ENCODE results near the gene EPS8L2. TPM values are rescaled to one million over a fixed set of nuclear protein-coding genes. Genes with fewer than 3 reads are reported as not detected.

The EPS8L2 gene
- total and polyA plus RNA-seq, 2 of the 8 experiments (the other 6 are each of a cell fraction or from before 2014, with no cell fraction given), result 38.5 to 57.0 TPM

GRCh38 chr11:714436-714835, 8.4 kb downstream of the EPS8L2 start:
- Histone ChIP-seq H3K4ac (replicated peaks; ENCODE audit: insufficient read length, low read depth, low read length) (no peak overlapping the region), H2AK5ac (ENCODE audit: low read depth, low read length) (no peak overlapping the region), H2BK20ac (ENCODE audit: low read length) (no peak overlapping the region), H2BK5ac (ENCODE audit: low read depth, low read length) (no peak overlapping the region), H3K56ac (replicated peaks; ENCODE audit: insufficient read length, low read depth, low read length) (no peak overlapping the region), H3K23me2 (ENCODE audit: low read depth, low read length) (no peaks in the 10 kb centered on the region), H3K27ac (ENCODE audit: low read depth, low read length) (no peak overlapping the region), H4K5ac (ENCODE audit: insufficient read length, low read depth, low read length) (no peak overlapping the region), H3K27me3 (replicated peaks in 1 of 4; ENCODE audit: control insufficient read depth in 3 of 4, extremely low read depth in 1 of 4, insufficient read depth in 3 of 4, low read length in 3 of 4) (peaks cover 0 to 2% (median 2%) of the 10 kb centered on the region in 4 experiments; a peak in 2 of 7 replicates), H3K79me2 (ENCODE audit: control insufficient read depth in 1 of 2, insufficient read depth in 2 of 2, low read length in 2 of 2) (no peaks in the 10 kb centered on the region), H2AFZ (ENCODE audit: low read length) (no peak overlapping the region), H3K36me3 (ENCODE audit: control insufficient read depth in 2 of 4, insufficient read depth in 4 of 4, low read length in 3 of 4) (no peaks in the 10 kb centered on the region; a peak in 1 of 8 replicates), H3K4me2 (ENCODE audit: insufficient read depth in 1 of 2, low read depth in 2 of 2, low read length in 2 of 2) (no peak overlapping the region), H3K4me1 (replicated peaks in 1 of 4; ENCODE audit: control insufficient read depth in 3 of 4, insufficient read depth in 4 of 4, low read length in 3 of 4) (peaks cover 0 to 11% (median 5%) of the 10 kb centered on the region in 4 experiments; a peak in 4 of 7 replicates), H2BK12ac (ENCODE audit: low read depth, low read length) (no peak overlapping the region), H3K79me1 (ENCODE audit: low read depth, low read length) (no peaks in the 10 kb centered on the region), H3K9ac (replicated peaks in 1 of 4; ENCODE audit: extremely low read depth in 1 of 4, low read depth in 3 of 4, low read length in 3 of 4) (no peak overlapping the region), H3K4me3 (ENCODE audit: extremely low read depth in 1 of 4, insufficient read depth in 2 of 4, low read depth in 3 of 4, low read length in 4 of 4) (no peak overlapping the region), H4K8ac (ENCODE audit: extremely low read depth, insufficient read depth, low read length) (no peak overlapping the region), H3K23ac (ENCODE audit: insufficient read length) (no peak overlapping the region), H4K20me1 (replicated peaks in 1 of 2; ENCODE audit: control insufficient read depth in 1 of 2, insufficient read depth in 2 of 2, low read length in 2 of 2) (no peaks in the 10 kb centered on the region), H3K9me3 (ENCODE audit: insufficient read depth in 2 of 2, low read depth in 1 of 2, low read length in 1 of 2) (no peaks in the 10 kb centered on the region), H3K14ac (ENCODE audit: insufficient read length) (no peak overlapping the region), H2BK15ac (ENCODE audit: low read length) (no peak overlapping the region), H2BK120ac (replicated peaks; ENCODE audit: low read depth, low read length) (no peak overlapping the region), H4K91ac (replicated peaks; ENCODE audit: insufficient read length, low read length) (no peak overlapping the region), H3K18ac (ENCODE audit: extremely low read depth, low read length) (no peak overlapping the region)
- 97% methylated on average over 6 of the region's 6 CpGs; no CpG with 5 or more reads in 1 of the 2 experiments for WGBS, 2 experiments (ENCODE audit: extremely low coverage in 1 of 2, insufficient coverage in 1 of 2, insufficient read length in 1 of 2, insufficient replicate concordance in 2 of 2, low coverage in 1 of 2, low lambda C conversion rate in 2 of 2, missing lambda C conversion rate in 1 of 2)
- DNase-seq (ENCODE audit: low read depth in 1 of 2, low spot score in 2 of 2) (no peak), FAIRE-seq (no peak)
- CTCF ChIA-PET (ENCODE audit: partially characterized antibody), result interaction anchor here (1.4 kb wide), 1 partner anchor 10 kb away, joined by 4 read pairs; no protein-coding TSS in a partner anchor
- POLR2A ChIA-PET (ENCODE audit: partially characterized antibody), result no interaction called here
- TF ChIP-seq EZH2 (IDR thresholded peaks at IDR 0.05; ENCODE audit: low read depth, low read length, severe bottlenecking) (no peak), PHF8 (conservative IDR thresholded peaks at IDR 0.05; ENCODE audit: low read depth, low read length) (no peak), JUN (IDR thresholded peaks at IDR 0.05; ENCODE audit: low read depth, low read length) (no peak)

Measured in H1 (cell line).